Neural progenitor cell (in vitro differentiated cells): Measurements from ENCODE around the gene GBGT1. TPM values are rescaled to one million over a fixed set of nuclear protein-coding genes. Genes with fewer than 3 reads are reported as not detected.
A peak's percentile ranks its signal among the peaks of the same experiment; 100 is the strongest.

Source experiments
- DNase-seq: peaks from one replicate; pipeline ENCODE4 v3.0.0-alpha.2; 2016; ENCODE audit warnings: low spot score
- H2AFZ ChIP-seq: fragments of 200-600 bp; sonication (generic); replicated peaks from 2 replicates; pipeline ENCODE4 v1.6.1; 2016; ENCODE audit warnings: antibody characterized with exemption
- H3F3A ChIP-seq: fragments of 200-600 bp; sonication (generic); 2 replicates; pipeline ENCODE4 v1.6.1; 2016; ENCODE audit warnings: antibody characterized with exemption, low read depth
- H3K27ac ChIP-seq: fragments of 200-600 bp; sonication (generic); 2 replicates; pipeline ENCODE4 v1.5.1; 2016; ENCODE audit warnings: mild to moderate bottlenecking
- H3K27me3 ChIP-seq: fragments of 200-600 bp; sonication (generic); 2 replicates; pipeline ENCODE4 v1.6.1; 2016; ENCODE audit warnings: mild to moderate bottlenecking, moderate library complexity
- H3K36me3 ChIP-seq: fragments of 200-600 bp; sonication (generic); 2 replicates; pipeline ENCODE4 v1.5.1; 2016
- H3K4me1 ChIP-seq: fragments of 200-600 bp; sonication (generic); 2 replicates; pipeline ENCODE4 v1.6.1; 2016; ENCODE audit warnings: mixed run types
- H3K4me2 ChIP-seq: fragments of 200-600 bp; sonication (generic); 2 replicates; pipeline ENCODE4 v1.6.1; 2016
- H3K4me3 ChIP-seq: fragments of 200-600 bp; sonication (generic); 2 replicates; pipeline ENCODE4 v1.5.1; 2016
- H3K79me2 ChIP-seq: fragments of 200-600 bp; sonication (generic); 2 replicates; pipeline ENCODE4 v1.6.1; 2016; ENCODE audit warnings: low read depth
- H3K9ac ChIP-seq: fragments of 200-600 bp; sonication (generic); 2 replicates; pipeline ENCODE4 v1.6.1; 2016
- H3K9me3 ChIP-seq: fragments of 200-600 bp; sonication (generic); 2 replicates; pipeline ENCODE4 v1.5.1; 2016; ENCODE audit warnings: low read depth
- H4K20me1 ChIP-seq: fragments of 200-600 bp; sonication (generic); 2 replicates; pipeline ENCODE4 v1.6.1; 2016; ENCODE audit warnings: low read depth
- H3K27ac Mint-ChIP-seq: 3 replicates; pipeline ENCODE4 v1.8.0; 2021; ENCODE audit warnings: mixed read lengths
- H3K27me3 Mint-ChIP-seq: 2 replicates; pipeline ENCODE4 v1.8.0; 2022; ENCODE audit warnings: low read depth, mild to moderate bottlenecking, inconsistent platforms, moderate library complexity, mixed read lengths; ENCODE audit not compliant: insufficient read depth
- H3K36me3 Mint-ChIP-seq: 3 replicates; pipeline ENCODE4 v1.8.0; 2021; ENCODE audit warnings: mixed read lengths
- H3K4me1 Mint-ChIP-seq: 3 replicates; pipeline ENCODE4 v1.8.0; 2021; ENCODE audit warnings: mixed read lengths
- H3K4me3 Mint-ChIP-seq: 3 replicates; pipeline ENCODE4 v1.8.0; 2021; ENCODE audit warnings: mild to moderate bottlenecking, moderate library complexity, mixed read lengths
- H3K9me3 Mint-ChIP-seq: 3 replicates; pipeline ENCODE4 v1.8.0; 2020; ENCODE audit warnings: mixed read lengths
- EZH2 ChIP-seq: fragments of 200-600 bp; sonication (generic); IDR thresholded peaks from 2 replicates; pipeline ENCODE4 v1.6.1; 2017; ENCODE audit warnings: antibody characterized with exemption, mild to moderate bottlenecking, moderate library complexity
- EZH2phosphoT487 ChIP-seq: fragments of 200-600 bp; sonication (generic); IDR thresholded peaks from 2 replicates; pipeline ENCODE4 v1.6.1; 2017; ENCODE audit warnings: antibody characterized with exemption
- total RNA-seq: library from RNA; depleted of rRNA; stranded (reverse); fragments of >200 nt; gene quantifications from 2 replicates; pipeline ENCODE4 v1.2.3, GENCODE V29; 2015; ENCODE audit warnings: low replicate concordance
- TF ChIP-seq, protein P1 (sequence below): fragments of 200-600 bp; sonication (generic); IDR thresholded peaks from 2 replicates; pipeline ENCODE4 v1.5.1; 2017; ENCODE audit warnings: antibody characterized with exemption, mild to moderate bottlenecking

The GBGT1 gene
- total RNA-seq, 1 donor from 2014 or later: 2.0 TPM

DNA sequence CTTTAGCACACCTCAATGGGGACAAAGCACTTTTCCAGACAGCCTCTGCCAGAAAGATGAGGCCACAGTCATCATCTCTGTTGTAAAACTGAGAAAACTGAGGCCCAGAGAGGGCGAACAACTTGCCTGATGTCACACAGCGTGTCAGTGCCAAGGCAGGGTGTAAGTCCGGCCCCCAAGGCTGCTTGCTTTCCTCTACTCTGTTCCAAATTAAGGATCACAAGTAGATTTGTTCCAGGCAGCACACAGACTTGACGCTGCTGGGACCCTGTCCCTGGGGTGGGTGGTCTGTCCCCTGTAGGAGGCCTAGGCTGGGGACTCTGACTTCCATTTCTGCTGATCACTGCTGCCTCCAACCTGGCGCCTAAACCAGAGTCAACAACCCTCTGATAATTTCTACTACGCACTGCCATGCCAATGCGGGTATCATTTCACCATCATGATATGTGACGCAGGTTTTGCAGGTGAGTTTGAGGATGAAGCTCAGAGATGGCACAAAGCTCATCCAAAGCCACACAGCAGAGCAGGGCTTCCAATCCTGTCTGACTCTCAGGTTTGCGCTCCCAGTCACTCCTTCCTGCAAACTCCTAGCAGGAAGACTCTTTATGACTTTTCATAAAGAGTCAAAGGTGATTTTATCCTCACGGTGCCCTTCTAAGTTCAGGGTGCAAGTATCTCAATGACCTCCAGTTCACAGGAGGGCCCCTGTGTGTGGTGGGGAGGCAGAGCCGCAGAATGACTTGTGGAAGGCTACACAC is 29.1 kb downstream of the GBGT1 start:
- peaks cover 34% of the 10 kb centered on the region for H3K4me1 Mint-ChIP-seq
- peaks cover 98% of the 10 kb centered on the region for H4K20me1 ChIP-seq
- H3K4me1 ChIP-seq: peaks cover 13% of the 10 kb centered on the region
- H3F3A ChIP-seq: no peaks in the 10 kb centered on the region
- no peaks in the 10 kb centered on the region for H3K36me3 Mint-ChIP-seq
- peak overlapping the region; percentile 47 for H3K27ac ChIP-seq
- no peaks in the 10 kb centered on the region for H3K9me3 ChIP-seq
- no peaks in the 10 kb centered on the region for H3K27me3 ChIP-seq
- peak overlapping the region; percentile 97 for H3K27ac Mint-ChIP-seq
- H2AFZ ChIP-seq: no peak overlapping the region
- H3K27me3 Mint-ChIP-seq: peaks cover 9% of the 10 kb centered on the region
- H3K9me3 Mint-ChIP-seq: no peaks in the 10 kb centered on the region
- H3K36me3 ChIP-seq: no peaks in the 10 kb centered on the region
- no peak overlapping the region for H3K4me3 Mint-ChIP-seq
- peaks cover 8% of the 10 kb centered on the region for H3K79me2 ChIP-seq
- no peak for DNase-seq
- no peak overlapping the region for H3K4me3 ChIP-seq
- H3K4me2 ChIP-seq: no peak overlapping the region
- no peak overlapping the region for H3K9ac ChIP-seq
- TF ChIP-seq EZH2 (no peak), EZH2phosphoT487 (no peak)
- TF ChIP-seq, protein P1, sequence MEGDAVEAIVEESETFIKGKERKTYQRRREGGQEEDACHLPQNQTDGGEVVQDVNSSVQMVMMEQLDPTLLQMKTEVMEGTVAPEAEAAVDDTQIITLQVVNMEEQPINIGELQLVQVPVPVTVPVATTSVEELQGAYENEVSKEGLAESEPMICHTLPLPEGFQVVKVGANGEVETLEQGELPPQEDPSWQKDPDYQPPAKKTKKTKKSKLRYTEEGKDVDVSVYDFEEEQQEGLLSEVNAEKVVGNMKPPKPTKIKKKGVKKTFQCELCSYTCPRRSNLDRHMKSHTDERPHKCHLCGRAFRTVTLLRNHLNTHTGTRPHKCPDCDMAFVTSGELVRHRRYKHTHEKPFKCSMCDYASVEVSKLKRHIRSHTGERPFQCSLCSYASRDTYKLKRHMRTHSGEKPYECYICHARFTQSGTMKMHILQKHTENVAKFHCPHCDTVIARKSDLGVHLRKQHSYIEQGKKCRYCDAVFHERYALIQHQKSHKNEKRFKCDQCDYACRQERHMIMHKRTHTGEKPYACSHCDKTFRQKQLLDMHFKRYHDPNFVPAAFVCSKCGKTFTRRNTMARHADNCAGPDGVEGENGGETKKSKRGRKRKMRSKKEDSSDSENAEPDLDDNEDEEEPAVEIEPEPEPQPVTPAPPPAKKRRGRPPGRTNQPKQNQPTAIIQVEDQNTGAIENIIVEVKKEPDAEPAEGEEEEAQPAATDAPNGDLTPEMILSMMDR: no peak

GRCh38 chr9:133133681-133134387 is 29.9 kb downstream of the GBGT1 start:
- H3K4me1 ChIP-seq: peaks cover 13% of the 10 kb centered on the region
- Mint-ChIP-seq H3K27me3 (peaks cover 8% of the 10 kb centered on the region), H3K9me3 (no peaks in the 10 kb centered on the region), H3K4me3 (no peak overlapping the region), H3K4me1 (peaks cover 34% of the 10 kb centered on the region), H3K27ac (peak overlapping the region; percentile 97), H3K36me3 (no peaks in the 10 kb centered on the region)
- peak; percentile 43 for DNase-seq
- H2AFZ ChIP-seq: no peak overlapping the region
- no peak overlapping the region for H3K4me3 ChIP-seq
- H3K79me2 ChIP-seq: peaks cover 8% of the 10 kb centered on the region
- H3K4me2 ChIP-seq: no peak overlapping the region
- peak overlapping the region; percentile 47 for H3K27ac ChIP-seq
- no peaks in the 10 kb centered on the region for H3K27me3 ChIP-seq
- no peaks in the 10 kb centered on the region for H3F3A ChIP-seq
- H3K9me3 ChIP-seq: no peaks in the 10 kb centered on the region
- peaks cover 98% of the 10 kb centered on the region for H4K20me1 ChIP-seq
- TF ChIP-seq EZH2 (no peak), EZH2phosphoT487 (no peak)
- H3K9ac ChIP-seq: no peak overlapping the region
- no peaks in the 10 kb centered on the region for H3K36me3 ChIP-seq

DNA sequence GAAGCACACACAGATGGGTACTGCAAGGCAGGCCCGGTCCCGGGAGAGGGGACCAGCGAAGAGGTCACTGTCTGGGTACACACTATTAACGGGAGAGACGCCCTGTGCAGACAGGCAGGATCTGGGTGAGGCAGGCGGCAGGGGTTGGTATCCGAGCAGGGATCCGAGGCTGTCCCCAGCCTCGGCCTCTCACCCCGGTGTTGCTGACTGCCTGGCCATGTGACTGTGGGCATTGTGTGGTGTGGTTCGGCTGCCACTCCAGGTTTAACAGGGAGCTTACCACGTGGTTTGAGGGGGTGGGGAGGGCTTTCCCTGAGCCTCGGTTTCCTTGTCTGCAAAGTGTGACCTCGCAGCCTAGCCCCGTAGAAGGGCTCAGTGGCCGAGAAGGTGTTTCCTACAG is 31.5 kb downstream of the GBGT1 start:
- H3K9me3 Mint-ChIP-seq: no peaks in the 10 kb centered on the region
- H3K9me3 ChIP-seq: no peaks in the 10 kb centered on the region
- no peaks in the 10 kb centered on the region for H3K27me3 ChIP-seq
- peak overlapping the region; percentile 42 for H3K27ac Mint-ChIP-seq
- no peak overlapping the region for H3K4me3 Mint-ChIP-seq
- no peaks in the 10 kb centered on the region for H3F3A ChIP-seq
- peaks cover 7% of the 10 kb centered on the region for H3K27me3 Mint-ChIP-seq
- no peak overlapping the region for H3K4me2 ChIP-seq
- peaks cover 8% of the 10 kb centered on the region for H3K79me2 ChIP-seq
- TF ChIP-seq EZH2 (no peak), EZH2phosphoT487 (no peak)
- TF ChIP-seq, protein P1: no peak
- H3K4me1 Mint-ChIP-seq: peaks cover 33% of the 10 kb centered on the region
- no peaks in the 10 kb centered on the region for H3K36me3 ChIP-seq
- no peak overlapping the region for H3K4me3 ChIP-seq
- H4K20me1 ChIP-seq: peaks cover 98% of the 10 kb centered on the region
- H3K4me1 ChIP-seq: peaks cover 13% of the 10 kb centered on the region
- no peak overlapping the region for H2AFZ ChIP-seq
- H3K36me3 Mint-ChIP-seq: no peaks in the 10 kb centered on the region
- no peak overlapping the region for H3K27ac ChIP-seq
- H3K9ac ChIP-seq: no peak overlapping the region
- DNase-seq: no peak
